GM20000 (cell line): ENCODE results near the gene GATA2.

Experiments used
- DNase-seq: peaks from one replicate; pipeline ENCODE4 v3.0.0; 2012; ENCODE audit warnings: low spot score
- CTCF ChIP-seq: IDR thresholded peaks from 2 replicates; pipeline ENCODE4 v1.5.1; 2012; ENCODE audit warnings: mild to moderate bottlenecking, control low read depth; ENCODE audit errors: extremely low read depth, missing control alignments

The GATA2 gene

GRCh38 chr3:128481438-128481942, 11.5 kb downstream of the GATA2 start:
- no peak for DNase-seq
- TF ChIP-seq CTCF, result no peak

- no peak for TF ChIP-seq CTCF
- no peak for DNase-seq
Measured at GRCh38 chr3:128480717-128481437, 12.1 kb downstream of the GATA2 start.

GRCh38 chr3:128480278-128480677, 12.7 kb downstream of the GATA2 start:
- TF ChIP-seq CTCF, result no peak
- no peak for DNase-seq

GRCh38 chr3:128479558-128480086, 13.4 kb downstream of the GATA2 start:
- no peak for TF ChIP-seq CTCF
- DNase-seq, result no peak

- TF ChIP-seq CTCF, result no peak
- no peak for DNase-seq
Measured at GRCh38 chr3:128478576-128479506, 14.2 kb downstream of the GATA2 start.

- TF ChIP-seq CTCF, result no peak
- DNase-seq, result no peak
Measured at GRCh38 chr3:128476659-128477058, 16.3 kb downstream of the GATA2 start.

- TF ChIP-seq CTCF, result no peak
- no peak for DNase-seq
Measured at GRCh38 chr3:128475355-128475754, 17.6 kb downstream of the GATA2 start.
